KMS-11 (cell line): ENCODE results near the gene FXYD1.

Experiments used
- H2AFZ ChIP-seq: fragments of 200-600 bp; sonication (generic); 2 replicates; pipeline ENCODE4 v1.6.1; 2016; ENCODE audit warnings: antibody characterized with exemption, mixed run types, low read depth
- H3K27ac ChIP-seq: fragments of 200-600 bp; sonication (generic); 2 replicates; pipeline ENCODE4 v1.6.1; 2016; ENCODE audit warnings: mild to moderate bottlenecking, mixed run types
- H3K27me3 ChIP-seq: fragments of 200-600 bp; sonication (generic); 2 replicates; pipeline ENCODE4 v1.6.1; 2017; ENCODE audit warnings: mild to moderate bottlenecking, low read depth, mixed run types, moderate library complexity; ENCODE audit not compliant: insufficient read depth
- H3K36me3 ChIP-seq: fragments of 200-600 bp; sonication (generic); 2 replicates; pipeline ENCODE4 v1.6.1; 2017; ENCODE audit warnings: mild to moderate bottlenecking, mixed run types; ENCODE audit not compliant: insufficient read depth
- H3K4me1 ChIP-seq: fragments of 200-600 bp; sonication (generic); 2 replicates; pipeline ENCODE4 v1.6.1; 2016; ENCODE audit warnings: mild to moderate bottlenecking, low read depth, mixed run types; ENCODE audit not compliant: poor library complexity, severe bottlenecking
- H3K4me2 ChIP-seq: fragments of 200-600 bp; sonication (generic); 2 replicates; pipeline ENCODE4 v1.7.0; 2016; ENCODE audit warnings: mild to moderate bottlenecking, mixed run types
- H3K4me3 ChIP-seq: fragments of 200-600 bp; sonication (generic); IDR thresholded peaks from 2 replicates; pipeline ENCODE4 v1.6.1; 2017; ENCODE audit warnings: low read depth, low read length, mixed read lengths; ENCODE audit not compliant: insufficient read depth
- H3K79me2 ChIP-seq: fragments of 200-600 bp; sonication (generic); 2 replicates; pipeline ENCODE4 v1.6.1; 2016; ENCODE audit warnings: low read depth, mixed run types; ENCODE audit not compliant: insufficient read depth
- H3K9ac ChIP-seq: fragments of 200-600 bp; sonication (generic); 2 replicates; pipeline ENCODE4 v1.6.1; 2016; ENCODE audit warnings: mild to moderate bottlenecking, mixed run types
- H4K20me1 ChIP-seq: fragments of 200-600 bp; sonication (generic); 2 replicates; pipeline ENCODE4 v1.6.1; 2016; ENCODE audit warnings: mild to moderate bottlenecking, mixed run types; ENCODE audit not compliant: insufficient read depth
- CTCF ChIP-seq: fragments of 200-600 bp; sonication (generic); conservative IDR thresholded peaks from 2 replicates; pipeline ENCODE4 v1.6.1; 2017; ENCODE audit warnings: low read depth, mild to moderate bottlenecking, antibody characterized with exemption, low read length, moderate library complexity, mixed read lengths

The FXYD1 gene

DNA sequence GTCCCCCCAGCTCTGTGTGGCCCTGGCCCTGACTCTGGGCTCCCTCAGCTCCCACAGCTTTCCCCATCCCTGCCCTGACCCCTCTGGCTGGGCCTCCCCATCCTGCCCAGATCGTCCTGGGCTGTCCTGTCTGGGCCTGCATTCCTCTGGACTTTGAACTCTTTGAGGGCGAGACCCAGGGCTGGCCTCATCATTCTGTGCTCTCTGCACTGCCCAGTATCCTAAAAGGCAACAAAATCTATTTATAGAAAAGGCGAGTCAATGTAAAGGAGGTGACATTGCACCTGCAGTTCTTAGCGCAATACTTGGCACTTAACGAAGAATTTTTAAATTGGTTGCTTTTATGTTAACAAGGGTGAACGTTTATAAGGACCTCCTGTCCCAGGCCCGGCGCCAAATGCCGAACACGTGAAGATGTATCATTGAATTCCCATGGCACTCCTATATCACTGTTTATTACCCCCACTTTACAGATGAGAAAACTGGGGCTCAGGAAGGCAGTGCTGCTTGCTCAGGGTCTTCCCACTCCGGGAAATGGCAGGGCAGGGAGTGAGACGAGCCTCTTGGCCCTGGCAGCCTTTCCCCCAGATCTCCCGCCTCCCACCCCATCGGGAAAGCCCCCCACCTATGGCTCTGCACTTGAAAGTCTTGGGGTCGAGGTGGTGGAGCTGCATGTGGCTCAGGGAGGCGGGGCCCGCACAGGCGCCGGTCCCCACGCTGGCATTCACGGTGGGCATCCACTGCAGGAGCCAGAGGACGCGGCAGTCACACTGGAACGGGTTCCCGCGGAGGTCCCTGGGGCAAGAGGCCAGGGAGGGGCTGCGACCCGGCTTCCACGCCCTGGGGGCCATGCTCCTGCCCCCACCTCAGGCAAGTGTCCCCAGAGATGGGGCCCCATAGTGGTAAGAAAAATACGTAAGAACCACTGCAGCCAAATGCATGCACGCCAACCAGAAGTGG is 7.6 kb upstream of the FXYD1 start:
- Histone ChIP-seq H3K27ac (no peak overlapping the region), H3K27me3 (peaks cover 46% of the 10 kb centered on the region), H3K36me3 (no peaks in the 10 kb centered on the region), H3K9ac (no peak overlapping the region), H2AFZ (no peak overlapping the region), H3K79me2 (no peaks in the 10 kb centered on the region), H4K20me1 (no peaks in the 10 kb centered on the region), H3K4me1 (no peaks in the 10 kb centered on the region), H3K4me2 (no peak overlapping the region), H3K4me3 (no peak overlapping the region)
- no peak for TF ChIP-seq CTCF

GRCh38 chr19:35132254-35132653 is 6.4 kb upstream of the FXYD1 start:
- Histone ChIP-seq H3K4me3 (no peak overlapping the region), H3K4me2 (no peak overlapping the region), H3K27ac (no peak overlapping the region), H3K27me3 (peaks cover 42% of the 10 kb centered on the region), H2AFZ (no peak overlapping the region), H4K20me1 (no peaks in the 10 kb centered on the region), H3K4me1 (no peaks in the 10 kb centered on the region), H3K36me3 (no peaks in the 10 kb centered on the region), H3K9ac (no peak overlapping the region), H3K79me2 (no peaks in the 10 kb centered on the region)
- no peak for TF ChIP-seq CTCF

DNA sequence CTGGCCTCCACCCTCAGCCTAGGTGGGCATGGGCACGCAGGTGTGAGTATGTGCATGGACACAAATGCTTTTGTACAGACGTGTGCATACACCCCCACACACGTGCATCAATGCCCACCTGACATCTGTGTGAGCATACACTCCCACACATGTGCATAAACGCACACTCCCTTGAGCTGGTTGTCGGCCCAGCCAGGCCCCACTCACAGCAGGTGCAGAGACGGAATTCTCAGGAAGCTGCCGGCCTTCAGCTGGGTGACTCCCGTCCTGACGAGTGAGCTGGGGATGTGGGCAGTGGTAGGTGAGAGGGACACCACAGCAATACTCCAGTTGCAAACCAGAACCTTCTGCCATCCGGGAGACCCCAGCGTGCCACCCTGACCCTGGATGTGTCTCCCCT is 4.8 kb upstream of the FXYD1 start:
- no peaks in the 10 kb centered on the region for H3K79me2 ChIP-seq
- no peak overlapping the region for H2AFZ ChIP-seq
- no peaks in the 10 kb centered on the region for H3K36me3 ChIP-seq
- no peaks in the 10 kb centered on the region for H3K4me1 ChIP-seq
- no peak overlapping the region for H3K9ac ChIP-seq
- peaks cover 30% of the 10 kb centered on the region for H3K27me3 ChIP-seq
- no peaks in the 10 kb centered on the region for H4K20me1 ChIP-seq
- H3K4me3 ChIP-seq: no peak overlapping the region
- no peak for TF ChIP-seq CTCF
- H3K27ac ChIP-seq: no peak overlapping the region
- no peak overlapping the region for H3K4me2 ChIP-seq

DNA sequence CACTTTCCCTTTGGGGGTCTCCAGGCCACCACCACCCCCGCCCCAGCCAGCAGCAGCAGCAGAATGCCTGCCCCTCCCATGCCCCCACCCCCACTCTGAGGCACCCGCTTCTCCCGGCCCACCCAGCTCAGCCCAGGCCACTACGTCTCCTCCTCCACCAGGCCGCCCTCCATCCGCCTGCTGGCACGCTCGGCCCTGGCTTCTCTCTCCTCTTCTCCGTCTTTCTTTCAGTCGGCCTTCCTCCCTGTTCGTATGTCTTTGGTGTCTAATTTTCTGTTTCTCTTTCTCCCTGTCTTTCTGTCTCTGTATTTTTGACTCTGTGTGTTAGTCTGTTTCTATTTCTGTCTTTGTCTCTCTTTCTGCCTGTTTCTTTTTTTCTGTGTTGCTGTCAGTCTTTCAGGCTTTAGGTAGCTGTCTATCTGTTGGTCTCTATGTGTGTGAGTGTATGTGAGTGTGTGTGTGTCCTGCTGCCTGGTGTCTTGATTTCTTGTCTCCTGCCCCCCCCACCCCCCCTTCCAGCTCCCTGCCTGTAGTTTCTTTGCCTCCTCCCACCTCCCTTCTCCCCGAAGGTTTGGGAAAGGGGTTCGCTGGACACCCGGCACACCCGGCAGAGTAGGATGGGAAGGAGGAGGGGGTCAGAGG is 3.9 kb upstream of the FXYD1 start, which contains the start of gene LGI4:
Gene LGI4, minus strand, starts transcription at position 459 of the 642 bp plus-strand sequence. Its CDS starts 379 bp downstream, at position 80.
- Histone ChIP-seq H3K4me2 (no peak within 1 kb of the TSS), H3K4me3 (no peak within 1 kb of the TSS), H3K9ac (no peak within 1 kb of the TSS), H3K4me1 (no peaks in the 10 kb centered on the region), H3K36me3 (no peaks in the 10 kb centered on the region), H3K27me3 (peaks cover 21% of the 10 kb centered on the region), H3K27ac (no peak within 1 kb of the TSS), H4K20me1 (no peaks in the 10 kb centered on the region), H3K79me2 (no peaks in the 10 kb centered on the region), H2AFZ (no peak within 1 kb of the TSS)
- no peak for TF ChIP-seq CTCF
